Measurements from ENCODE around the gene TPK1. TPM values are rescaled to one million over a fixed set of nuclear protein-coding genes. Genes with fewer than 3 reads are reported as not detected.
"Not testable (repeated sequence)": the region's sequence is repeated elsewhere in the genome, so short reads cannot be mapped to it uniquely, and the experiment has no call there.

The TPK1 gene
- total RNA-seq, 1 donor from 2014 or later: 2.9 TPM

DNA sequence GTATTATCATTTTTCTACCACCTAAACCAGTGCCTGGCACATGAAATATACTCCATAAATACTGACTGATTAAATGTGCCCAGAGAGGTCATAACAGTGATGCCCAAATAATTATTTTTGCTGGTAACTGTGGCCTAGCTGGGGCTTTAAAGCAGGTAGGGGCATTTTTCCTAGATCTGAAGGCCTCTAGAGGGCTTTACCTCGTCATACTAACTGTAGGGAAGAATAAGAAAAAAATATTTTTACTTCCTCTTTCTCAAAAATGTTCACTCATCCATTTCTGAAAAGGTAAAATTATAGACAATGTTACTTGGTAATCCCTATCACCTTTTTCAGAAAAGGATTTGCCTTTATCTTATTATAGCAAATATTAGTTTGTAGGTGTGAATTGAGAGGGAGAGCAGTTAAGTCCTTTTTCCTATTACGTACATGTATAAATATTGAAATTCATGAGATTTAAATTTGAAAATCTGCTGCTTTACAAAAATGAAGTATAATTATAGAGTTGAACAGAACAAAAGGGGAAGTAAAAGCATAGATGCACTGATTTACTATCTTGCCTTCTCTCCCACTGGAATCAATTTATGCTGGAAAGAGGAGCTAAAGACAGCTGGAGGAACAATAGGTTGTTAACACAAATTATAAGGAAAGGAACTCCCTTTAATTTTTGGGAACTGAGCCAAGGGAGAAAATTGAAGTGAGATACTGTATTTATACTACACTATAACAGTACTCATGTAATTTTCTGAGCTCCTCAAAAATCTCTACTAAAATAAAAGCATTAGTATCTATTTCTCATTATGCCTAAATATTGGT is 360.8 kb downstream of the TPK1 start:
- intact Hi-C loops (cut with DNase I): no loop called here
- ATAC-seq (ENCODE audit: poor library complexity): no peak
- no peak for DNase-seq

DNA sequence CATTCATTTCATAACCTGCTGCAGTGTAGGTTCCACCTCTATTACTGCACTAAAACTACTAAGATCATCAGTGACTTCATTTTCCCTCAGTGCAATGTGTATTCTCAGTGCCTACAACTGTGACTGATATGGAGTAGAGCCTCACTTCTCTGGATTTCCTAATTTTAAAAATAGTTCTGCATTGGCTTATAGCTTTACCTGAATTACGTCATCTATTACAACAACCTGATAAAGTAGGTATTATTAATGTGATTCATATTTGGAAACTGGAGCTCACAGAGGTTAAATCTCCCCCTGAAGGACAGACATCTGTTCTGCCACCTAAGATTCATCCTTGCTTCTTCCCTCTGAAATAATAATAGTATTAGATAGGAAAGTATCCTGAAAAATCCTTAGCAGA is 361.5 kb downstream of the TPK1 start:
- no peak for ATAC-seq (ENCODE audit: poor library complexity)
- intact Hi-C loops (cut with DNase I): no loop called here

DNA sequence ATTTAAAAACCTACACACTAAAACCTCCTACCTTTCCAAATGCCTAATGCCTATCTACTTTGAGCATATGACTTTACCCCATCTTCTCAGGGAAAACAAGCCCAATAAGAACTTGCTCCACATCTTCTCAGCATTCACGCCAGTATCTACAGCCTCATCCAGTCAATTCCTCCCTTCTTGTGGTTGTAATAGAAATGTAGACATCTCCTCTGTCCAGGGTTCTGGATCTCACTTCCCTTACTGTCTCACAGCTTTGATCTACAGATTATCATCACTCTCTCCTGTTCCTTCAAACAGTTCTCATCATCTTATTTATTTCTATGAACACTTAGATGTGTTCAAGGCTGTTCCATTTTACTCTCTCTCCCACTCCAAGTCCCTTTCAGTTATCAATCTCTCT is 361.9 kb downstream of the TPK1 start:
- intact Hi-C loops (cut with DNase I): no loop called here
- DNase-seq (no peak), ATAC-seq (ENCODE audit: poor library complexity) (no peak)

More for the DNA sequence above, 361.5 kb downstream of the TPK1 start:
- DNase-seq: no peak

DNA sequence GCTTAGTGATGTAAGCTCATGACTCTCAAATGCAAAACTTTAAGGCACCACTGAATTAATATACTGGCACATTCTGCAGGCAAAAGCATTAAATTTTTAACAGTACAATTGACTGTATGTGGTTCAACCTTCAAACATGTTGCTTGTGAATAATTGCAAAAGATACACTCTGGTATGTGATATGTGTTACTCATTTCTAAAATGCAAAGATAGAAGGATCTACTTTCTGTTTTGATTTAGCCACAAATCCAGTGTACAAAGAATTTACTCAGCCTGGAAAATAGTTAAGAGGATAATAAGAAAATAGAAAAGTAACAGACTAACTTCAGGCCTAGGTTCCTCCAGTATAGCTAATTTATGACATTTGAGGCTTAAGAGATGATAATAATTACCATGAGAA is 365.8 kb downstream of the TPK1 start:
- intact Hi-C loops (cut with DNase I): no loop called here
- no peak for ATAC-seq (ENCODE audit: poor library complexity)
- DNase-seq: no peak

DNA sequence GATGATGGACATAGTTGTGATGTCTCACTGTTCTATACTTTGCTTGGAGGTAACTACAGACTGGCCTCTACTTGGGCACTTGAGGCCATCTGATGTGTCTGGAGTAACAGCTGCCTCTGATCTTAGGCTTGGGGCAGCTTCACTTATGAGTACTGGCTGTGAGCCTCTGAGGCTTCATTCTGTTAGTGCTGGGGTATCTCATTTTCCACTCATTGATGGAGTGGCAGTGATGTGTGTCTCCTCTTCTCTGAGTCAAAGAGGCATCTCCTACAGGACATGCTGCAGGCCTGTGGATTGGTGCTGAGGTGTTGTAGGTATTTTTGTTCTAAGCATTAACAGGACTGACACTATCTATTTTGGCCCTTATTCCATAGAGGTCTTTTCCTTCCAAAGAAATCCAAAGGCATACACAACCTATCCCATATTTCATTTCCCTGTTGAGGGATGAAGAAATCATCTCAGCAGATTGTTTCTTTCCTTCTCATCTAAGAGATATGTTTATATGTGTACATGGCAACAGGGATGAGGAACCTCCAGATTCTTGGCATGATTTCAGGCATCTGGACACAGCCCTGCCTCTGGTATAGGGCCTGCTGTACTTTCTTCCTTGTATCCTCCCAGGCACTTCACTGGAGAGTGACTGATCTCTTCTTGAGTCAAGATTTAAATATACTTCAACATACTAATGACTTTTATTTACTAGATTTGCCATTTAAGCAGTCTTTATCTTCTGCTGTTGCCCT is 366.7 kb downstream of the TPK1 start:
- intact Hi-C loops (cut with DNase I): no loop called here
- peak; percentile 78 for ATAC-seq (ENCODE audit: poor library complexity)

DNA sequence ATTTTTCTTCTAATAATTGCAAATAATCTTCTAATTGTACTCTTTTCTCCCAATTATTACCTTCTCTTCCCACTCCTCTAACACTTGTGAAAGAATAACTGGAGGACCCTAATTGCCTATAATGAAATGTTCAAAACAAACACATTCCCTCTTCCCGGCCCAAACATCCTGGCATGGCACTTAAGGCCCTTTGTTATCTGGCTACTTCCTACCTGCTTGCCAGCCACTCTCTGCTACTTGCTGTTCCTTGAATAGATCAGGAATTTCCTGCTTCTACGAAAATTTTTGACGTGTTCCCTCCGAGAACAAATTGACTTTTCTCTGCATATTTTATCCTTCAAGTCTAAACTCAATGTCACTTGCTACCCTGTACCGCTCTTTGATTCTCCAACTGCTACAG is 376.2 kb downstream of the TPK1 start:
- ATAC-seq (ENCODE audit: poor library complexity) (no peak), DNase-seq (no peak)
- intact Hi-C loops (cut with DNase I): no loop called here

More for the DNA sequence above, 366.7 kb downstream of the TPK1 start:
- DNase-seq: no peak

DNA sequence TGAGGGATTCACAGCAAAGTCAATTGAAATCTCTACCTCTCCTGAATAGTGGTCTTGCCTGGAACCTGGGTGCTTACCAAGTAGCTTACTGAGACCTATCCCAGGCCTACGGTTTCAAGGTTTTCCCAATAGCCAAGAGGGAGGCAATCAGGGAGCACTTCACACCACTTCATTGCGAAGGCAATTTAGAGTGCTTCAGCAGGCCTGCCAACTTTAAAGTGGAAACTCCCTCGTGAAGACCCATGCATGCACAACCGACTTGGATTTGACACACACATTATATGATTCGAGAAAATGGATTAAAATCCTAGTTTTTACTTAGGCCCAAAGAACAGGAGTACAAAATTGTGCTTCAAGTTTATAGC is 380.8 kb downstream of the TPK1 start:
- intact Hi-C loops (cut with DNase I): no loop called here
- DNase-seq: no peak
- peak; percentile 51 for ATAC-seq (ENCODE audit: poor library complexity)

DNA sequence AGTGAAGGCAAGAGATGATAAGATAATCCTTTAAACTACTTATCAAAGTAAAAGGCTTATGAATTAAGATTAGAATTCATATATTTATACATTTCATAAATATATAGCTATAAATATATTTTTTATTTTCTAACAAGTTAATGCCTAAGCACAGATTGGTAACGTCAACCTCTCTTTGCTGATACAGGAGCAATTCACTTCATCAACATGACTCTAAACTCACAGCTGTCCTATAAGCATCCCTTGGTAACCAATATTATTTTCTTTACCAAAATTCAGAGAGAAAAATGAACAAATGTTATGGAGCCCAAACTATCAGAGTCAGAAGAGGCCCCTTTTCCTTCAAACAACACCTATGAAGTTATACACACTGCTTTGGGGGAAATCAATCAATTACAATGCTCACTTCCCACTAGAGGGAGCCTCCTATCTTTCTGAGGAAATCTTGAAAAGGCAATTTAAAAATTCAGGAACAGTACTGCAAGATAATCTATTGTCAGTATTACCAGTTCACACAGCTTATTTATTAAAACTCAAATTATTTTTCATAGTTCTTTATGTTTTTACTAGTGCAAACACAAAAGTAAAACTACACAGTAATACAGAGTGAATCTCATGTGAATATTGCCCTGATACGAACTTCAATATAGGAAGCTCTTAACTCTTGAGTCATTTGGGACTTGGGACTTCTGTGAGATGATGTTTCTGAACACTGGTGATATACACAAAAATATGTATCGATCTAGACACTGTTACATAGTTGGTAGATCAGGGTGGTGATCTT is 381.4 kb downstream of the TPK1 start:
- intact Hi-C loops (cut with DNase I): no loop called here
- no peak for ATAC-seq (ENCODE audit: poor library complexity)
- DNase-seq: no peak

DNA sequence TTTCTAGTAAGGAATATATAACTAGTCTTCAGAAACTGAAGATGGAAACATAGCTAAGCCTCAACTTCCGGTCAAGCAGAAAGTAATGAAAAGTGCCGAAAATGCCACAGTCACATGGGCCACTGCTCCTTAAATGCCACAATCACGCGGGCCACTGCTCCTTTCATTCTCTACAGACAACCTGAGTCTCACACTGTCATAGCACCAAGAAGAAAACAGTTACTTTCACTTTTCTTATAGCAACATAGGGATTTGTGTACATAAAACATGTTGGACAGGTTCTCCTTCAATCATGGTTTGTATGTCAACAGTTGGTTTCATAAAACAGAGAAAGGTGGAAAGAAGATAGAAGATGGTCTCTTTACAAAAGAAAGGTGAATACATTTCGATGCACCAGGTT is 383.8 kb downstream of the TPK1 start:
- intact Hi-C loops (cut with DNase I): no loop called here

DNA sequence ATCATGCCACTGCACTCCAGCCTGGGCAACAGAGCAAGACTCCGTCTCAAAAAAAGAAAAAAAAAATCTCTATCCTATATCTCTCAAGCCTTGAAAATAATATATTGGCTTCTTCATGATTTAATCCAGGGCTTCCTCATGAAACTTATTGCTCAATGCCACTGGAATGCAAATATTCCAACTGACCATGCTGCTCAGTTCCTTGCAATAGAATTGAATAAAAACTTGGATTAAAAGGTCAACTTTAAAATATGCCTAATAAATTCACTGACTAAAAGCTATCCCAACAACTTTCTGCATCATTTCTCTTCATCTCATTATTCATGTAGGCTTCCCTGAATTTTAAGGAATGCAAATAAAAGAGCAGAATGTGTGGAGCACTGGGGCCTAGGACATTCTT is 390.3 kb downstream of the TPK1 start:
- intact Hi-C loops (cut with DNase I): no loop called here
- DNase-seq (no peak), ATAC-seq (ENCODE audit: poor library complexity) (no peak)

More for the DNA sequence above, 383.8 kb downstream of the TPK1 start:
- DNase-seq: no peak
- ATAC-seq (ENCODE audit: poor library complexity): no peak

DNA sequence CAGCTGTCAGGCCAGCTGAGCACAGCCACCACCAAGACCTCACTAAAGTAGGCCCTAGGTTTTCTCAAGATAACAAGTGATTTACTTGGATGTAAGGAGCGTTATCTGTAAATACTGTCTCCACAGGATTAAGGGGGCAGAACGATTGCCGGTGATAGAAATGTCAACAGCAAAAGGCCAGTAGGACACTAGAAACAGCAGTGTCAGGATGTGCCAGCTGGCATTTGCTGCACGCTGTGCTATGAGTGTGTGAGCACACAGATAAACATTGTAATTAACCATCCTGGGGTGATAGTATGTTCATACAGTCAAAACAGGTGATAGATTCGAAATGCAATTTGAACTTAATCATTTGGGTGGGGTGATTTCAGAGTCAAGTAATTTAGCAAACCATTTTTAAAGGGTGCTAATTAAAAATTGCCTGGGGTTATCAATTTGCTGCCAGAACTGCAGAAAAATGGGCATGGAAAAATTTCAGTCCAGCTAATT is 396.1 kb downstream of the TPK1 start:
- no peak for ATAC-seq (ENCODE audit: poor library complexity)
- DNase-seq: no peak
- intact Hi-C loops (cut with DNase I): no loop called here

DNA sequence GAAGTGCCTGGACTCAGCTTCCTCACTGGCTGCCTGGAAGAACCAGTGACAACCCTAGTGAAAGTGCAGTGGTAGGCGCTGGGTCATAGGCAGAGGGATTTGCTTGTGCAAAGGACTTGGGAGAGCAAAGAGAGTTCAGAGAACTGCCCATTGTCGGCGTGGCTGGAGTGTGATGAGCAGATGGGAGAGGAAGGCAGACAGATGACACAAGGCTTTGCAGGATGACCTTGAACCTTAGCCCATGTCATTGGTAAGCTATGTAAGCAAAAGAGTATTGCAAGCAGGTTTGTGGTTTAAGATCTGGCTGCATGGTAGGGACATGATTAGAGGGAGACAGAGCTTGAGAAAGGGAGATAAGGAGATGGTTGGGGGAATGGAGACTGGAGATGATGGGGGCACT is 397.1 kb downstream of the TPK1 start:
- no peak for DNase-seq

DNA sequence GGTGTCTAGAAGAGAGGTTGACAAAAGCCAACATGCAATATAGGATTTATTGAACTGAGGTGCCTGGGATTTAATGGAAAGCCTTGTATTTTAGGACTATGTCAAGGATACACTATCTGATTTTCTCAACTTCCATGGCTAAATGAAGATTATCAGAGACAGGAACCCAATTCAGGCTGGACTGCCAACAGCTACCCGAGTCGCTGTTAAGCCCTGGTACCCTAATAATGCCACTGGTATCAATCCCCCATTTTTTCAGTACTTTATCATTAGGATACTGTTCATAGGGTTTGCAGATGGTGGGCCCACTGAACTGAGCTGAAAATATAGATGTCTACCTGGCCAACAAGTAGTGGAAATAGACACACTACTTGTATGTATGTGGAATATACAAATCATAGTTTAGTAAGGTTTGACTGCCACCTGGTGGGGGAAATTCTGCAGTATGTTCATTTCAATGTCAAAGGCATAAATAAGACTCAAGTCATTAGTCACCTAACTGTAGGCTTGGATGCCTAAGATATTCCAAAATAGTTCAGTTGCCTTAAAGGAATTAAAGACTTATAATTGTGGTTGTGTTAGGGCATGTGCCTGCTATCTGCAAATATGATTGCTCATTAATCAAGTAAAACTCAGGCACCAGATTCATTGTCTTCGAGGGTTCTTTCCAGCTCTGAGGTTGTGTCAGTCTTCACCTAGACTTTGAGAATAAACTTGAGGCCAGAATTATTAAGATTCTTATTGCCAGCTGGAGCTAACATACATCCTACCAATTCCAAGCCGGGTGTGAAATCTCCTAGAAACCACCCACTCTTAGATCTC is 398.3 kb downstream of the TPK1 start:
- DNase-seq (no peak), ATAC-seq (ENCODE audit: poor library complexity) (peak; percentile 60)
- intact Hi-C loops (cut with DNase I): no loop called here

More for the DNA sequence above, 397.1 kb downstream of the TPK1 start:
- ATAC-seq (ENCODE audit: poor library complexity): no peak
- intact Hi-C loops (cut with DNase I): no loop called here

DNA sequence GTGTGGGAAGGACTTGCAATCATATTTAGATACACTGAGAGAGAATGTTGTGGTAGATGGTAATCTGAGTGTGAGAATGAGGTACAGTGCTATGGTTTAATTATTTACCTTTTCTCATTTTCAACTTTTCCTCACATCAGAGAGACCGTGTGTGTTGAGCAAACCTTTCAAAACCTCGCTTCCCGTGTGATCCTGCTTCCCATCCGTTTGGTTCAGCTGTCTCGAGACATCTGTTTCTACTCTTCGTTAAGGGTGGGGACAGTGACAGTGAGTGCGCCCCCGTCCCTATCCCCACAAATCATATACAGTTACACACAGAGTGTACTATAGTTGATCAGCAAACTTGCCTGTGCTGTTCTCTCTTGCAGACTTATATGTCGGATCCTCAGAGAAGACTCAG is 399.4 kb downstream of the TPK1 start:
- DNase-seq (no peak), ATAC-seq (ENCODE audit: poor library complexity) (no peak)
- intact Hi-C loops (cut with DNase I): no loop called here

DNA sequence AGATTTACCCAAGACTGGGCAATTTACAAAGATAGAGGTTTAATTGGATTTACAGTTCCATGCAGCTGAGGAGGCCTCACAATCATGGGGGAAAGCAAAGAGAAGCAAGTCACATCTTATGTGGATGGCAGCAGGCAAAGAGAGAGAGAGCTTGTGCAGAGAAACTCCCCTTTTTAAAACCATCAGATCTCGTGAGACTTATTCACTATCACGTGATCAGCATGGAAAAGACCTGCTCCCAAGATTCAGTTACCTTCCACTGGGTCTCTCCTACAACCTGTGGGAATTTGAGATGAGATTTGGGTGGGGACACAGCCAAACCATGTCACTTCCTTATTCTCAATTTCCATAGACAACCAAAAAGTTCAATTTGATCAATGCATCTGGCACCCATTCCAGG is 407.4 kb downstream of the TPK1 start:
- intact Hi-C loops (cut with DNase I): no loop called here
- no peak for ATAC-seq (ENCODE audit: poor library complexity)
- no peak for DNase-seq

DNA sequence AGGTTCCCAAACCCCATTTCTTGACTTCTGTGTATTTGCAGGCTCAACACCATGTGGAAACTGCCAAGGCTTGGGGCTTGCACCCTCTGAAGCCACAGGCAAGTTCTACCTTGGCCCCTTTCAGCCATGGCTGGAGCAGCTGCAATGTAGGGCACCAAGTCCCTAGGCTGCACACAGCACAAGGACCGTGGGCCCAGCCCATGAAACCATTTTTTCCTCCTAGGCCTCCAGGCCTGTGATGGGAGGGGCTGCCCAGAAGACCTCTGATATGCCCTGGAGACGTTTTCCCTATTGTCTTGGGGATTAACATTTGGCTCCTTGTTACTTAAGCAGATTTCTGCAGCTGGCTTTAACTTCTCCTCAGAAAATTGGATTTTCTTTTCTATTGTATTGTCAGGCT is 408.3 kb downstream of the TPK1 start:
- intact Hi-C loops (cut with DNase I); ATAC-seq (ENCODE audit: poor library complexity); DNase-seq: not testable (repeated sequence)

DNA sequence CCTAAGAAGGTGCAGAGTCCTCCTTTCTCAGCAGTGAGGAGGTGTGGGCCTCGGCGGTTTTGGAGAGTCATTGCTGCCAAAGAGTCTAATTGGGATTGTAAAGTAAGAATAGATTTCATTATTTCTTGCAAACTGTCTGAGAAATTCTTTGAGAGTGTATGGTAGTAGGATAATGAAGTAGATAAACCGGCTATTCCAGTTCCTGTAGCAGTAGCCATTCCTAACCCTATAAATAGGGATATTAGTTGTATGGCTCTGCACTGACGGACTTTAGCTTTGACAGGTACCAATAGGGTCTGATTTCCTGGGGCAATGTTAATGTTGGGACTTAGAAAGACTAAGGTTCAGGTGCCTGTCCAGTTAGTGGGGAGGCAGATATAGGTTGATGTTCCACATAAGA is 416.9 kb downstream of the TPK1 start:
- ATAC-seq (ENCODE audit: poor library complexity); intact Hi-C loops (cut with DNase I): not testable (repeated sequence)

DNA sequence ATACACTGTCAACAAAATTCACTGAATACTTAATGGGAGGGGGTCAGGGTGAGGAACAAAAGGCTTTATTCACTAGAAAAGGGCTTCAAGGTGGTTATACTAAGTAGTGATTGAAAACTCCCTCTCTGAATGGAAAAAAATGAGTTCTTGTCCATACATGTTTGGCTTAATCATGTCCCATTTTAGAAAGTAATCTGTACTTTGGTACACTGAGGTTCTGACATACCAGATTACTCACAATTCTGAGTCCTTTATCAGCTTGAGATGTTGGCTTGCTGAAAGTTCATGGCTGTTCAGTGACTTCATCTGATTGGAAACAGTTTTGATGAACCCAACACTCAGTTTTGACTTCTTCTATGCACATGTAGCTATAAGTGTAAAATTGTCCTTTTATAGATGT is 419.5 kb downstream of the TPK1 start:
- intact Hi-C loops (cut with DNase I): no loop called here
- no peak for DNase-seq
- no peak for ATAC-seq (ENCODE audit: poor library complexity)

More for the DNA sequence above, 416.9 kb downstream of the TPK1 start:
- DNase-seq: not testable (repeated sequence)

All from Right ventricle myocardium superior (tissue), 1 donor.